GM23248 (cell line): Measurements from ENCODE around the gene SPOCK2. TPM values are rescaled to one million over a fixed set of nuclear protein-coding genes. Genes with fewer than 3 reads are reported as not detected.

ENCODE experiments used
- DNase-seq: peaks from one replicate; pipeline ENCODE4 v3.0.0-alpha.2; 2015
- H2AFZ ChIP-seq: fragments of 200-600 bp; sonication (generic); 2 replicates; pipeline ENCODE4 v1.6.1; 2016; ENCODE audit warnings: antibody characterized with exemption
- H3F3A ChIP-seq: fragments of 200-600 bp; sonication (generic); 2 replicates; pipeline ENCODE4 v1.6.1; 2016; ENCODE audit warnings: mild to moderate bottlenecking, antibody characterized with exemption, mixed run types; ENCODE audit not compliant: insufficient read depth
- H3K27ac ChIP-seq: fragments of 200-600 bp; sonication (generic); 2 replicates; pipeline ENCODE4 v1.5.1; 2016; ENCODE audit warnings: mild to moderate bottlenecking
- H3K27me3 ChIP-seq: fragments of 200-600 bp; sonication (generic); replicated peaks from 2 replicates; pipeline ENCODE4 v1.6.1; 2016; ENCODE audit warnings: mild to moderate bottlenecking; ENCODE audit not compliant: insufficient read depth
- H3K36me3 ChIP-seq: fragments of 200-600 bp; sonication (generic); 2 replicates; pipeline ENCODE4 v1.6.1; 2016; ENCODE audit warnings: low read depth, mild to moderate bottlenecking
- H3K4me1 ChIP-seq: fragments of 200-600 bp; sonication (generic); 2 replicates; pipeline ENCODE4 v1.6.1; 2016; ENCODE audit warnings: mild to moderate bottlenecking; ENCODE audit not compliant: insufficient read depth
- H3K4me2 ChIP-seq: fragments of 200-600 bp; sonication (generic); one replicate; pipeline ENCODE4 v1.6.1; 2016; ENCODE audit warnings: mild to moderate bottlenecking; ENCODE audit not compliant: unreplicated experiment
- H3K4me3 ChIP-seq: fragments of 200-600 bp; sonication (generic); 2 replicates; pipeline ENCODE4 v1.5.1; 2016; ENCODE audit warnings: mild to moderate bottlenecking
- H3K79me2 ChIP-seq: fragments of 200-600 bp; sonication (generic); 2 replicates; pipeline ENCODE4 v1.6.1; 2016; ENCODE audit warnings: mild to moderate bottlenecking; ENCODE audit not compliant: insufficient read depth
- H3K9ac ChIP-seq: fragments of 200-600 bp; sonication (generic); 2 replicates; pipeline ENCODE4 v1.6.1; 2016; ENCODE audit warnings: mild to moderate bottlenecking
- H3K9me2 ChIP-seq: fragments of 200-600 bp; sonication (generic); 2 replicates; pipeline ENCODE4 v1.6.1; 2016; ENCODE audit warnings: mixed run types, mild to moderate bottlenecking, moderate library complexity; ENCODE audit not compliant: insufficient read depth
- H3K9me3 ChIP-seq: fragments of 200-600 bp; sonication (generic); one replicate; pipeline ENCODE4 v1.6.1; 2017; ENCODE audit warnings: low read depth
- H4K20me1 ChIP-seq: fragments of 200-600 bp; sonication (generic); 2 replicates; pipeline ENCODE4 v1.6.0; 2016; ENCODE audit not compliant: insufficient read depth
- EZH2 ChIP-seq: fragments of 200-600 bp; sonication (generic); IDR thresholded peaks from 2 replicates; pipeline ENCODE4 v1.6.1; 2018; ENCODE audit warnings: antibody characterized with exemption, mild to moderate bottlenecking; ENCODE audit not compliant: insufficient read depth, poor library complexity, severe bottlenecking
- EZH2phosphoT487 ChIP-seq: fragments of 200-600 bp; sonication (generic); IDR thresholded peaks from 2 replicates; pipeline ENCODE4 v1.6.1; 2018; ENCODE audit warnings: antibody characterized with exemption, moderate library complexity, mild to moderate bottlenecking, low read depth; ENCODE audit not compliant: insufficient read depth
- WGBS, 2 experiments: methylation state at CpG; one replicate each; pipeline ENCODE4 v1.1.6; 2015 to 2017; ENCODE audit warnings: low lambda C conversion rate in 2 of 2, low coverage in 1 of 2; ENCODE audit errors: missing lambda C conversion rate in 2 of 2; 5-methylcytosine and 5-hydroxymethylcytosine counted together
- in situ Hi-C: fragments of 300-500 bp; cut with MboI; formaldehyde crosslinking; loops from 2 replicates; pipeline ENCODE4 v1.15.0; 2020
- polyA plus RNA-seq: library from polyadenylated mRNA; unstranded; fragments of >200 nt; fragmentation: Nextera tagmentation; extraction: Ambion mirVana; gene quantifications from 2 replicates; pipeline ENCODE4 v1.2.1, GENCODE V29; 2016
- total RNA-seq: library from RNA; depleted of rRNA; stranded (reverse); fragments of >200 nt; shearing (Covaris generic); gene quantifications from 2 replicates; pipeline ENCODE4 v1.2.3, GENCODE V29; 2014

Gene SPOCK2
- total and polyA plus RNA-seq, 2 experiments from 2014 or later, result 0.04 TPM; not detected in 1

DNA sequence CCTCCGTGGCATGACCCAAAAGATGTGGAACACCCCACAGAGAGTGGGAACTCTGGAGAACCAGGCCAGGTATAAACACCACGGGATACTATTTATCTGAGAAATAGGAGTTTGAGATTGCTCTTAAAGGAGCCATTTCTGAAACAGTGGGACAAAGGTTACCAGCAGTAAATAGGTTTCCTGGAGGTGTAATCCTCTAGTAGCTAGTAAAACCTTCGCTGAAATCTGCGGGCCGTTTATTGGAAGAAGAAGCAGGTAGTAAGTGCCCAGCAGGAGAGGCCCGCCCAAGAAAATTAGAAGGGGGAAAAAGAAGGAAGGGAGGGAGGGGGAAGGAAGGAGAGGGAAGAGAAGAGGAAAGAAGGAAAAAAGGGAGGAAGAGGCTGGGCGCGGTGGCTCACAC lies 72.5 kb downstream of the SPOCK2 start:
- H3K4me2 ChIP-seq, result no peak overlapping the region
- H3K9ac ChIP-seq, result no peak overlapping the region
- H3K4me3 ChIP-seq, result no peak overlapping the region
- H3K36me3 ChIP-seq, result peaks cover 3% of the 10 kb centered on the region
- in situ Hi-C loops, result no loop called here
- no peaks in the 10 kb centered on the region for H3K27me3 ChIP-seq
- H4K20me1 ChIP-seq, result no peaks in the 10 kb centered on the region
- H3K9me3 ChIP-seq, result no peaks in the 10 kb centered on the region
- H3F3A ChIP-seq, result peaks cover 9% of the 10 kb centered on the region
- no peak for DNase-seq
- no peaks in the 10 kb centered on the region for H3K9me2 ChIP-seq
- H3K4me1 ChIP-seq, result peaks cover 9% of the 10 kb centered on the region
- 85 to 87% methylated on average over 7 to 8 of the region's 8 CpGs for WGBS, 2 experiments
- TF ChIP-seq EZH2 (no peak), EZH2phosphoT487 (no peak)
- H3K27ac ChIP-seq, result no peak overlapping the region
- H3K79me2 ChIP-seq, result peaks cover 17% of the 10 kb centered on the region
- no peak overlapping the region for H2AFZ ChIP-seq

DNA sequence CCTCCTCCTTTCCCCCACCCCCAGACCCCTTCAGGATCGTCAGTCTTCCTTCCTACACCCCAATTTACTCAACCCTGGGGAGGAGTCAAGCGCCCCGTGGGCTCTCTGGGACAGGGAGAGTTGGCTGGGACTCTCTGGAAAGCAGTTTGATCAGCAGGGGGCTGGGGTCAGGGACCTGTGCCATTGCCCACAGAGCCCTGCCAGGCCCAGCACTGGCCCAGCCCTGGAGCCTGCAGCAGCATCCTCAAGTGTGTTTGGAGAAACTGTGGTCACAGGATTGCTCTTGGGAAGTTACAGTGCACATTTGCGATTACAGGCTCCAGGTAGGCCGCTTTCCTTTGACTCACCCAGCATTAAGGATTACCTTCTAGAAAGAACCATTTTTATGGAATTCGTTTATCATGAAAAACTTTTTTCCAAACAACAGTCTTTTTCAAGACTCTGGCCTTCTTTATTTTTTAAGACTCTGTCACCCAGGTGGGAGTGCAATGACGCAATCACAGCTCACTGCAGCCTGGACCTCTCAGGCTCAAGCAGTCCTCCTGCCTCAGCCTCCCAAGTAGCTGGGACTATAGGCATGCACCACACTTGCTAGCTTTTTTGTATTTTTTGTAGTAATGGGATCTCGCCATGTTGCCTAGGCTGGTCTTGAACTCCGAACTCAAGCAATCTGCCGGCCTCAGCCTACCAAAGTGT lies 73.4 kb downstream of the SPOCK2 start:
- Histone ChIP-seq H3K9me2 (no peaks in the 10 kb centered on the region), H3K27ac (no peak overlapping the region), H3K79me2 (peaks cover 22% of the 10 kb centered on the region), H3K4me1 (peaks cover 18% of the 10 kb centered on the region), H3K4me3 (no peak overlapping the region), H3K9me3 (no peaks in the 10 kb centered on the region), H3K27me3 (no peaks in the 10 kb centered on the region), H3K4me2 (no peak overlapping the region), H3K36me3 (peaks cover 6% of the 10 kb centered on the region), H3F3A (peaks cover 18% of the 10 kb centered on the region), H2AFZ (no peak overlapping the region), H4K20me1 (no peaks in the 10 kb centered on the region), H3K9ac (no peak overlapping the region)
- TF ChIP-seq EZH2phosphoT487 (no peak), EZH2 (no peak)
- DNase-seq, result no peak
- in situ Hi-C loops, result no loop called here
- 82 to 84% methylated on average over 10 of the region's 10 CpGs for WGBS, 2 experiments

DNA sequence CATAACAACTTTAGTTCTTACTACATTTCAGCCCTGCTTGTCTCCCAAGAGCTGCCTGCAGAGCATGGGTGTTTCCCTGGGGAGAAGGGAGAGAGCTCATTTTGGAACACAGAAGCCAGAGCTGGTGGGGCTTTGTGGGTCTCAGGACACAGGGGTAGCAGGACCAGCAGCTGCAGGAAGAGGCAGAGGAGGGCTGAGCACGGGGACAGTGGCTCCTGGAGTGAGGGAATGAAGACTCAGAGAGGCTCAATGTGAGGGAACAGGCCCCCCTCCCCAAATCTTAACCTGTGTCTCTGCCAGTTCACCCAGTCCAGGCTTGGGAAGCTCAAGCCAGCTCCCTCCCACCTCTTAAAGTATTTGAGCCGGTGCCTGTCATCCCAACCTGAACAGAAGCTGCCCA lies 74.2 kb downstream of the SPOCK2 start:
- H3K27me3 ChIP-seq, result no peaks in the 10 kb centered on the region
- H3K27ac ChIP-seq, result no peak overlapping the region
- no peaks in the 10 kb centered on the region for H3K9me3 ChIP-seq
- peaks cover 22% of the 10 kb centered on the region for H3K79me2 ChIP-seq
- peaks cover 6% of the 10 kb centered on the region for H3K36me3 ChIP-seq
- peaks cover 25% of the 10 kb centered on the region for H3K4me1 ChIP-seq
- peaks cover 20% of the 10 kb centered on the region for H3F3A ChIP-seq
- 72 to 75% methylated on average over 2 of the region's 2 CpGs for WGBS, 2 experiments
- in situ Hi-C loops, result no loop called here
- no peak for DNase-seq
- H3K9me2 ChIP-seq, result no peaks in the 10 kb centered on the region
- no peak overlapping the region for H2AFZ ChIP-seq
- no peak overlapping the region for H3K4me2 ChIP-seq
- no peak overlapping the region for H3K4me3 ChIP-seq
- no peak overlapping the region for H3K9ac ChIP-seq
- no peaks in the 10 kb centered on the region for H4K20me1 ChIP-seq
- no peak for TF ChIP-seq EZH2phosphoT487
- TF ChIP-seq EZH2, result no peak

DNA sequence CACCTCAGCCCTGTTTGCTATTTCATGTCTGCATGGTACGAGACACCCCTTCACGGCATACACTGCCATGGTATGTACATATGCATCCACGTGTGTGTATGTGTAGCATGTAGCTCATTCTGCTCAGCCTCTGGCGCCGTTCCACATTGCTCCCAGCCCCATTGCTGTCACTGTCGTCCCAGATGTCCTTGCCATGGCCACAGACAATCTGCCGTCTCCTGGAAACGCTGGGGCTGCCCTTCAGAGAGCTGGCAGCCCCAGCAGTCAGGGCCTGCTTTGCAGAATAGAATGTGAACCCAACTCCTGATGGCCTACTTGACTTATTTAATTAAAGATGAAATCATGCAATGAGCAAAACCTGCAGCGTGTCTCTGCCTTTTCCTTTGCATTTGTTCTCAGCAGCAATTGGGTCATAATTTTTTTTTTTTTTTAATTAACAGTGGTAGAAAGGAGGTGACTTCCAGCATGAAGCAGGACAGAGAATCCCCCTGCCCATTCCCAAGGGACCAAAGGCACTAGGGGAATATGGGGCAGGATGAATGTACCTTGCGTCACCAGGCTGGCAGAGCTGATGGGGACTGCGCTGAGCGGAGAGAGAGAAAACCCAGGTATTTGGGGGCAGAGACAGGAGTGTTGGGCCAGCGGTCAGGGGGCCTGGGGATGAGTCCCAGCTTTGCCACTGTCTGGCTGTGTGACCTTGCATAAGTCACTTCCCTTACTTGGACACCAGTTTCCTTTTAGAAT lies 75.0 kb downstream of the SPOCK2 start:
- in situ Hi-C loops, result no loop called here

More for the DNA sequence above, 75.0 kb downstream of the SPOCK2 start:
- Histone ChIP-seq H3K79me2 (peaks cover 26% of the 10 kb centered on the region), H3K4me3 (no peak overlapping the region), H3K36me3 (peaks cover 12% of the 10 kb centered on the region), H3K27ac (no peak overlapping the region), H3F3A (peaks cover 27% of the 10 kb centered on the region), H3K9me3 (no peaks in the 10 kb centered on the region), H3K4me2 (no peak overlapping the region), H3K9ac (no peak overlapping the region), H4K20me1 (no peaks in the 10 kb centered on the region), H3K9me2 (no peaks in the 10 kb centered on the region), H2AFZ (no peak overlapping the region), H3K27me3 (no peaks in the 10 kb centered on the region), H3K4me1 (peaks cover 33% of the 10 kb centered on the region)
- TF ChIP-seq EZH2phosphoT487 (no peak), EZH2 (no peak)
- no peak for DNase-seq
- WGBS, 2 experiments, result 72% methylated on average over 13 of the region's 13 CpGs
